ENCODE results near the gene EXOC6B.

Gene EXOC6B

GRCh38 chr2:72172478-72172877 is 653.4 kb downstream of the EXOC6B start:
- Mint-ChIP-seq H3K27me3 (ENCODE audit: low read depth) (no peaks in the 10 kb centered on the region), H3K4me3 (no peak overlapping the region), H3K27ac (no peak overlapping the region), H3K9me3 (no peaks in the 10 kb centered on the region), H3K4me1 (ENCODE audit: low read depth) (no peaks in the 10 kb centered on the region), H3K36me3 (ENCODE audit: low read depth) (no peaks in the 10 kb centered on the region)
- no peak for DNase-seq (ENCODE audit: low spot score)

- no peak for DNase-seq (ENCODE audit: low spot score)
- H3K27me3 Mint-ChIP-seq (ENCODE audit: low read depth), result peaks cover 12% of the 10 kb centered on the region
- no peaks in the 10 kb centered on the region for H3K36me3 Mint-ChIP-seq (ENCODE audit: low read depth)
- no peaks in the 10 kb centered on the region for H3K4me1 Mint-ChIP-seq (ENCODE audit: low read depth)
- H3K4me3 Mint-ChIP-seq, result no peak overlapping the region
- H3K27ac Mint-ChIP-seq, result no peak overlapping the region
- H3K9me3 Mint-ChIP-seq, result no peaks in the 10 kb centered on the region
Observed at GRCh38 chr2:72166279-72166678, 659.6 kb downstream of the EXOC6B start.

GRCh38 chr2:72165792-72166191 is 660.0 kb downstream of the EXOC6B start:
- H3K4me1 Mint-ChIP-seq (ENCODE audit: low read depth), result no peaks in the 10 kb centered on the region
- no peaks in the 10 kb centered on the region for H3K9me3 Mint-ChIP-seq
- no peaks in the 10 kb centered on the region for H3K36me3 Mint-ChIP-seq (ENCODE audit: low read depth)
- H3K4me3 Mint-ChIP-seq, result no peak overlapping the region
- no peak for DNase-seq (ENCODE audit: low spot score)
- H3K27me3 Mint-ChIP-seq (ENCODE audit: low read depth), result peaks cover 14% of the 10 kb centered on the region
- no peak overlapping the region for H3K27ac Mint-ChIP-seq

GRCh38 chr2:72162574-72162973 is 663.3 kb downstream of the EXOC6B start:
- no peak overlapping the region for H3K4me3 Mint-ChIP-seq
- H3K27me3 Mint-ChIP-seq (ENCODE audit: low read depth), result peaks cover 16% of the 10 kb centered on the region
- no peak for DNase-seq (ENCODE audit: low spot score)
- no peaks in the 10 kb centered on the region for H3K9me3 Mint-ChIP-seq
- no peak overlapping the region for H3K27ac Mint-ChIP-seq
- no peaks in the 10 kb centered on the region for H3K4me1 Mint-ChIP-seq (ENCODE audit: low read depth)
- H3K36me3 Mint-ChIP-seq (ENCODE audit: low read depth), result no peaks in the 10 kb centered on the region

GRCh38 chr2:72159211-72159993 is 666.4 kb downstream of the EXOC6B start:
- Mint-ChIP-seq H3K4me3 (no peak overlapping the region), H3K36me3 (ENCODE audit: low read depth) (no peaks in the 10 kb centered on the region), H3K27me3 (ENCODE audit: low read depth) (peaks cover 13% of the 10 kb centered on the region), H3K27ac (no peak overlapping the region), H3K4me1 (ENCODE audit: low read depth) (no peaks in the 10 kb centered on the region), H3K9me3 (no peaks in the 10 kb centered on the region)
- DNase-seq (ENCODE audit: low spot score), result no peak

GRCh38 chr2:72157871-72158771 is 667.7 kb downstream of the EXOC6B start:
- Mint-ChIP-seq H3K4me1 (ENCODE audit: low read depth) (no peaks in the 10 kb centered on the region), H3K27ac (no peak overlapping the region)

GRCh38 chr2:72156872-72157271 is 669.0 kb downstream of the EXOC6B start:
- peaks cover 11% of the 10 kb centered on the region for H3K27me3 Mint-ChIP-seq (ENCODE audit: low read depth)
- no peak overlapping the region for H3K4me3 Mint-ChIP-seq
- no peaks in the 10 kb centered on the region for H3K9me3 Mint-ChIP-seq
- H3K27ac Mint-ChIP-seq, result no peak overlapping the region
- H3K4me1 Mint-ChIP-seq (ENCODE audit: low read depth), result no peaks in the 10 kb centered on the region
- no peaks in the 10 kb centered on the region for H3K36me3 Mint-ChIP-seq (ENCODE audit: low read depth)
- DNase-seq (ENCODE audit: low spot score), result no peak

More at GRCh38 chr2:72157871-72158771, 667.7 kb downstream of the EXOC6B start:
- DNase-seq (ENCODE audit: low spot score), result no peak
- peaks cover 13% of the 10 kb centered on the region for H3K27me3 Mint-ChIP-seq (ENCODE audit: low read depth)
- no peak overlapping the region for H3K4me3 Mint-ChIP-seq
- no peaks in the 10 kb centered on the region for H3K36me3 Mint-ChIP-seq (ENCODE audit: low read depth)
- H3K9me3 Mint-ChIP-seq, result no peaks in the 10 kb centered on the region

- H3K27me3 Mint-ChIP-seq (ENCODE audit: low read depth), result peaks cover 14% of the 10 kb centered on the region
- no peaks in the 10 kb centered on the region for H3K4me1 Mint-ChIP-seq (ENCODE audit: low read depth)
- DNase-seq (ENCODE audit: low spot score), result no peak
- H3K4me3 Mint-ChIP-seq, result no peak overlapping the region
- H3K27ac Mint-ChIP-seq, result no peak overlapping the region
- H3K9me3 Mint-ChIP-seq, result no peaks in the 10 kb centered on the region
- no peaks in the 10 kb centered on the region for H3K36me3 Mint-ChIP-seq (ENCODE audit: low read depth)
Observed at GRCh38 chr2:72155737-72156136, 670.1 kb downstream of the EXOC6B start.

GRCh38 chr2:72155151-72155550 is 670.7 kb downstream of the EXOC6B start:
- DNase-seq (ENCODE audit: low spot score), result no peak
- H3K4me1 Mint-ChIP-seq (ENCODE audit: low read depth), result peaks cover 2% of the 10 kb centered on the region
- peaks cover 17% of the 10 kb centered on the region for H3K27me3 Mint-ChIP-seq (ENCODE audit: low read depth)
- H3K4me3 Mint-ChIP-seq, result no peak overlapping the region
- no peaks in the 10 kb centered on the region for H3K36me3 Mint-ChIP-seq (ENCODE audit: low read depth)
- H3K9me3 Mint-ChIP-seq, result no peaks in the 10 kb centered on the region
- H3K27ac Mint-ChIP-seq, result no peak overlapping the region

GRCh38 chr2:72154386-72154975 is 671.4 kb downstream of the EXOC6B start:
- H3K36me3 Mint-ChIP-seq (ENCODE audit: low read depth), result no peaks in the 10 kb centered on the region
- H3K4me3 Mint-ChIP-seq, result no peak overlapping the region
- peaks cover 24% of the 10 kb centered on the region for H3K27me3 Mint-ChIP-seq (ENCODE audit: low read depth)
- DNase-seq (ENCODE audit: low spot score), result no peak
- H3K27ac Mint-ChIP-seq, result no peak overlapping the region
- H3K4me1 Mint-ChIP-seq (ENCODE audit: low read depth), result peaks cover 5% of the 10 kb centered on the region
- H3K9me3 Mint-ChIP-seq, result no peaks in the 10 kb centered on the region

GRCh38 chr2:72153924-72154323 is 671.9 kb downstream of the EXOC6B start:
- Mint-ChIP-seq H3K36me3 (ENCODE audit: low read depth) (no peaks in the 10 kb centered on the region), H3K27ac (no peak overlapping the region), H3K4me1 (ENCODE audit: low read depth) (peaks cover 10% of the 10 kb centered on the region), H3K27me3 (ENCODE audit: low read depth) (peaks cover 29% of the 10 kb centered on the region), H3K4me3 (no peak overlapping the region), H3K9me3 (no peaks in the 10 kb centered on the region)
- DNase-seq (ENCODE audit: low spot score), result no peak

GRCh38 chr2:72153026-72153791 is 672.6 kb downstream of the EXOC6B start:
- H3K36me3 Mint-ChIP-seq (ENCODE audit: low read depth), result no peaks in the 10 kb centered on the region
- no peak overlapping the region for H3K27ac Mint-ChIP-seq
- DNase-seq (ENCODE audit: low spot score), result no peak
- no peaks in the 10 kb centered on the region for H3K9me3 Mint-ChIP-seq
- peaks cover 32% of the 10 kb centered on the region for H3K27me3 Mint-ChIP-seq (ENCODE audit: low read depth)
- peaks cover 12% of the 10 kb centered on the region for H3K4me1 Mint-ChIP-seq (ENCODE audit: low read depth)
- H3K4me3 Mint-ChIP-seq, result no peak overlapping the region

- H3K4me1 Mint-ChIP-seq (ENCODE audit: low read depth), result peaks cover 14% of the 10 kb centered on the region
- H3K27ac Mint-ChIP-seq, result no peak overlapping the region
- no peak overlapping the region for H3K4me3 Mint-ChIP-seq
- no peaks in the 10 kb centered on the region for H3K9me3 Mint-ChIP-seq
- peaks cover 5% of the 10 kb centered on the region for H3K36me3 Mint-ChIP-seq (ENCODE audit: low read depth)
- no peak for DNase-seq (ENCODE audit: low spot score)
- H3K27me3 Mint-ChIP-seq (ENCODE audit: low read depth), result peaks cover 49% of the 10 kb centered on the region
Observed at GRCh38 chr2:72150861-72151356, 674.9 kb downstream of the EXOC6B start.
